Heart right ventricle (tissue), 16 donors: ENCODE measurements around the gene MST1R. TPM values are rescaled to one million over a fixed set of nuclear protein-coding genes. Genes with fewer than 3 reads are reported as not detected.
A peak's percentile ranks its signal among the peaks of the same experiment; 100 is the strongest.

Source experiments
- ATAC-seq, 8 donors: fragments of 200-7000 bp; cut with Tn5 transposase; one replicate each; pipeline ENCODE4 v1.9.1; 2020; ENCODE audit warnings: mild to moderate bottlenecking in 8 of 8, moderate library complexity in 8 of 8, moderate number of reproducible peaks in 1 of 8
- DNase-seq, 2 donors: peaks; one replicate each; pipeline ENCODE4 v3.0.0-alpha.2; 2020
- H3K27ac ChIP-seq, 10 donors: fragments of 200-600 bp; sonication (generic) in 2 of 10; one replicate each; pipeline versions ENCODE4 v1.5.0 to v1.8.0; 2020 to 2022; ENCODE audit warnings: mild to moderate bottlenecking in 3 of 10
- H3K27me3 ChIP-seq, 7 donors: fragments of 200-600 bp; one replicate each; pipeline ENCODE4 v1.8.0; 2021 to 2022; ENCODE audit warnings: mild to moderate bottlenecking in 2 of 7
- H3K36me3 ChIP-seq, 9 donors: fragments of 200-600 bp; sonication (generic) in 1 of 9; one replicate each; pipeline versions ENCODE4 v1.5.0 to v1.8.0; 2020 to 2022; ENCODE audit warnings: mild to moderate bottlenecking in 2 of 9
- H3K4me1 ChIP-seq, 9 donors: fragments of 200-600 bp; sonication (generic) in 1 of 9; one replicate each; pipeline versions ENCODE4 v1.5.0 to v1.8.0; 2020 to 2022; ENCODE audit warnings: mild to moderate bottlenecking in 4 of 9
- H3K4me3 ChIP-seq, 10 donors: fragments of 200-600 bp; sonication (generic) in 2 of 10; one replicate each; pipeline versions ENCODE4 v1.5.0 to v1.8.0; 2020 to 2022; ENCODE audit warnings: mild to moderate bottlenecking in 7 of 10, moderate library complexity in 2 of 10
- H3K9me3 ChIP-seq, 11 donors: fragments of 200-600 bp in 10 of 11; sonication (generic) in 2 of 11; one replicate each; pipeline versions ENCODE4 v1.5.0 to v1.8.0; 2013 to 2022; ENCODE audit warnings: mild to moderate bottlenecking in 2 of 11, control low read depth in 1 of 11, moderate library complexity in 1 of 11
- WGBS, 2 donors: extraction: QIAGEN DNeasy Blood & Tissue Kit; methylation state at CpG; one replicate each; pipeline ENCODE4 v1.1.7; 2013; ENCODE audit warnings: inconsistent platforms in 1 of 2; 5-methylcytosine and 5-hydroxymethylcytosine counted together
- intact Hi-C, 10 donors: fragments of 100-400 bp; cut with DNase I; formaldehyde crosslinking; loops; one replicate each; pipeline versions ENCODE4 v1.11.1 to v1.14.2; 2022
- polyA plus RNA-seq, 2 donors: library from polyadenylated mRNA; stranded (reverse); fragments of 200-250 nt; gene quantifications; one replicate each; pipeline ENCODE4 v1.2.3, GENCODE V29; 2013
- total RNA-seq, 10 donors: library from RNA; stranded (reverse); fragmentation: NEBNext Ultra II Directional in 3 of 10; extraction: Animal tissue kit (Norgen Biotek cat#: 25700) in 3 of 10; gene quantifications; one replicate each; pipeline versions ENCODE4 v1.2.1 to v1.2.4, GENCODE V29; 2021 to 2023
- TF ChIP-seq, protein P1 (sequence below), 9 donors: fragments of 200-600 bp; sonication (generic) in 2 of 9; IDR thresholded peaks; one replicate each; pipeline versions ENCODE4 v1.5.0 to v1.8.0; 2021 to 2022; ENCODE audit warnings: antibody characterized with exemption in 9 of 9, mild to moderate bottlenecking in 5 of 9, moderate library complexity in 1 of 9
- donor health status: Arrhythmogenic right ventricular cardiomyopathy.
- donor health status: ischemic (EF 13 %, LVEDD 7.1; RV severe dilation, severe dysfunction).
- donor health status: healthy with polysubstance abuse.
- donor health status: DM: no; HTN: yes; CAD: no.
- donor health status: DM: no; HTN: no; CAD: no.
- donor health status: ischemic (EF 25% LVEDD 6.9; RV normal size, moderate dysfunction).
- donor health status: ischemic (EF 25% LVEDD 5.7; RV mildly dilated, moderate dysfunction).
- donor health status: healthy.
- donor health status: DM: yes; HTN: yes; CAD: no.
- donor health status: Ischemic cardiomyopathy.
- donor health status: ischemic (EF 35%, LVEDD 5.7; RV mildly dilated, moderate dysfunction).
- donor health status: nonischemic (EF 11% LVEDD 7.7; RV severe dilation, severe dysfunction).
- donor health status: DM: yes; HTN: yes; CAD: no.
- donor health status: PGD.
- donor health status: ischemic (EF 29% LVEDD 5.4; RV normal size, mild dysfunction).
- donor health status: nonischemic (EF 23%, LVEDD 6.1; RV moderate dilation, normal function).

The MST1R gene
- total and polyA plus RNA-seq, 12 donors, result 0.53 to 7.1 (median 1.7) TPM

DNA sequence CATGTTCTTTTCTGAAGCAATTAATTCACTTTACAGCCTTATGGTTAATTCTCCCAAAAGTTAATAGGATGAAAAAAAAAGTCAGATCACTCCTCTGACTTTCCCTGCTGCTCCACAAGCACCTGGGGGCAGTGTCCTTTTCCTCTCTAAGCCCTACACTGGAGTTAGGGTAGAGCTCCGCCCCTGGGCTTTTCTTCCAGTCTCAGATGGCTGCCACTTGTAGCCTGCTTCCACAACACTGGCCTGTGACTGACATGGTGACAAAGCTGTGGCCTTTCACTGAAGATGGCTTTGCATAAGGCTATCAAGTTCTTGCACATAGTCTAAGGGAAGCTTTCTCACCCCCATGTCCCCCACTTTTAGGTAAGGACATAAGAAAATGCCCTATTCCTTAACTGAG lies 27.2 kb upstream of the MST1R start:
- no peaks in the 10 kb centered on the region for H3K9me3 ChIP-seq
- H3K4me1 ChIP-seq, result peaks cover 0 to 35% (median 21%) of the 10 kb centered on the region in 9 donors
- TF ChIP-seq, protein P1, sequence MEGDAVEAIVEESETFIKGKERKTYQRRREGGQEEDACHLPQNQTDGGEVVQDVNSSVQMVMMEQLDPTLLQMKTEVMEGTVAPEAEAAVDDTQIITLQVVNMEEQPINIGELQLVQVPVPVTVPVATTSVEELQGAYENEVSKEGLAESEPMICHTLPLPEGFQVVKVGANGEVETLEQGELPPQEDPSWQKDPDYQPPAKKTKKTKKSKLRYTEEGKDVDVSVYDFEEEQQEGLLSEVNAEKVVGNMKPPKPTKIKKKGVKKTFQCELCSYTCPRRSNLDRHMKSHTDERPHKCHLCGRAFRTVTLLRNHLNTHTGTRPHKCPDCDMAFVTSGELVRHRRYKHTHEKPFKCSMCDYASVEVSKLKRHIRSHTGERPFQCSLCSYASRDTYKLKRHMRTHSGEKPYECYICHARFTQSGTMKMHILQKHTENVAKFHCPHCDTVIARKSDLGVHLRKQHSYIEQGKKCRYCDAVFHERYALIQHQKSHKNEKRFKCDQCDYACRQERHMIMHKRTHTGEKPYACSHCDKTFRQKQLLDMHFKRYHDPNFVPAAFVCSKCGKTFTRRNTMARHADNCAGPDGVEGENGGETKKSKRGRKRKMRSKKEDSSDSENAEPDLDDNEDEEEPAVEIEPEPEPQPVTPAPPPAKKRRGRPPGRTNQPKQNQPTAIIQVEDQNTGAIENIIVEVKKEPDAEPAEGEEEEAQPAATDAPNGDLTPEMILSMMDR (IDR thresholded peaks at IDR 0.05), result no peak
- peak overlapping the region in 9 of 10 donors; percentile 76 to 95 (median 90) for H3K27ac ChIP-seq
- no peak overlapping the region for H3K4me3 ChIP-seq
- DNase-seq (no peak), ATAC-seq (no peak)
- H3K36me3 ChIP-seq, result no peaks in the 10 kb centered on the region
- intact Hi-C loops, result no loop called here
- no peaks in the 10 kb centered on the region for H3K27me3 ChIP-seq
- WGBS, 2 donors, result 86 to 93% methylated on average over 1 of the region's 1 CpG

DNA sequence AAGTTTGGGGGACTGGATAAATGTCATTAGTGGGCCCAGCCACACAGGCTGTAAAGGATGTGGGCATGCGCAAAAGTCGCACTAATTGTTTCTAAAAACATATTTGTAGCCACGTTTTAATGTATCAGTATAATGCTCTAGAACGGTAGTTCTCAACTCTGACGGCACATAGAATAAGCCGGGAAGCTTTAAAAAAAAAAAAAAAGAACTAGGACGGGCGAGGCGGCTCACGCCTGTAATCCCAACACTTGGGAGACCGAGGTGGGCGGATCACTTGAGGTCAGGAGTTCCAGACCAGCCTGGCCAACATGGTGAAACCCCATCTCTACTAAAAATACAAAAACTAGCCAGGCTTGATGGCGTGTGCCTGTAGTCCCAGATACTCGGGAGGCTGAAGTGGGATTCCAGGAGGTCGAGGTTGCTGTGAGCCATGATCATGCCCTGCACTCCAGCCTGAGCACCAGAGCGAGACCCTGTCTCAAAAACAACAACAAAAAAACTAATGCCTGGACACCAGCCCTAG lies 26.6 kb upstream of the MST1R start:
- Histone ChIP-seq H3K4me1 (peaks cover 0 to 35% (median 21%) of the 10 kb centered on the region in 9 donors), H3K27me3 (no peaks in the 10 kb centered on the region), H3K27ac (peak overlapping the region; percentile 76 to 95 (median 90)), H3K9me3 (no peaks in the 10 kb centered on the region), H3K36me3 (no peaks in the 10 kb centered on the region), H3K4me3 (peak overlapping the region; percentile 34 to 96 (median 78))
- peak in 3 of 8 donors; percentile 0 to 12 (median 2) for ATAC-seq
- intact Hi-C loops, result no loop called here
- WGBS, 2 donors, result 40 to 46% methylated on average over 16 of the region's 16 CpGs
- TF ChIP-seq, protein P1 (IDR thresholded peaks at IDR 0.05), result no peak
- DNase-seq, result no peak

DNA sequence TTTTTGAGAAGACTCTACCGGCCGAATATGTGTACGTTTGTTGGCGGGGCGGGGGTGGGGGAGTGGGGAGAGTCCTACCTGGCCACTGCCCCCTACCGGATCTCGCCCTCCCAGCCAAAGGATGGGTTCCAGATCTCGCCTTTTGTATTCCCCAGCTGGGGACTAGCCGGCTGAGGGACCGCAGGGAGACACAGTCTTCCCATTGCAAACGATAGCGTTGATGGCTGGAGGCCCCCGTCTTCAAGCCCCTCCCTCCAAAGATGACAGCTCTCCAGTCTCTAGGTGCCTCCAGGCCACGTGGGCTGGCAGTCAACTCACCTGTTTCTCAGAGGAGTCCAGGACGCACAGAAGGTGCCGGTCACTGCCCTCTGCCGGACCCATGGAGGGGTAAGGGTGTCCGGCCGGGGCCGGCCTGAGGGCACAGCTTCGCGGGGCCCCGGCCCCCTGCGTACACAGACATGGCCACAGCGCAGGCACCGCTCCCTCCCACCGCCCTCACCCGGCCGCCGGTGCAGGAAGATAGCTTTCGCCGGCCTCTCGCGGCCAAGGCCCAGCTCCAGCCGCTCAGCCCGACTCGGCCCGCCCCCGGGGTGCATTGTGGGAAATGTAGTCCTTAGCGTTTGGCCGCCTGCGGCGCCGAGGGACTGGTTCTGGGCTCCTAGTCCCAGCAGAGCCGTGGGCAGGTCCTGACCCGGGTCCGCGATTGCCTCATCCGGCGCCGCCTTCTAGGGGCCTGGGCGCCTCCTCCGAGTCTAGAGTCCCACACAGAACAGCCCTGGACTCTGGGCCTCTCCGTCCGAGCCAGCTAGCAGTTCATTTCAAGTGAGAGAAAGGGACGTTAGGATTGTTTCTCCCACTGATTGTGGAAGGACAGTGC lies 25.9 kb upstream of the MST1R start, which contains the start of gene MON1A:
Gene MON1A (minus strand): TSS at position 521 of the 877 bp plus-strand sequence. CDS start 16,465 bp downstream, outside the sequence.
- DNase-seq (peak; percentile 97 to 98), ATAC-seq (peak; percentile 98 to 100 (median 99))
- Histone ChIP-seq H3K27me3 (no peaks in the 10 kb centered on the region), H3K4me1 (peaks cover 0 to 35% (median 21%) of the 10 kb centered on the region in 9 donors), H3K36me3 (peaks cover 0 to 6% (median 0%) of the 10 kb centered on the region in 9 donors), H3K9me3 (no peaks in the 10 kb centered on the region), H3K4me3 (peak within 1 kb of the TSS; percentile 34 to 96 (median 78)), H3K27ac (peak within 1 kb of the TSS; percentile 76 to 95 (median 90))
- TF ChIP-seq, protein P1 (IDR thresholded peaks at IDR 0.05), result peak in 7 of 9 donors; percentile 17 to 57 (median 37)
- 0% methylated on average over 55 to 56 of the region's 56 CpGs for WGBS, 2 donors
- intact Hi-C loops, result loop anchor here in 1 of 10 donors (5.0 kb wide), 1 partner anchor 142 kb away; the partner anchor contains the start of gene IP6K1

DNA sequence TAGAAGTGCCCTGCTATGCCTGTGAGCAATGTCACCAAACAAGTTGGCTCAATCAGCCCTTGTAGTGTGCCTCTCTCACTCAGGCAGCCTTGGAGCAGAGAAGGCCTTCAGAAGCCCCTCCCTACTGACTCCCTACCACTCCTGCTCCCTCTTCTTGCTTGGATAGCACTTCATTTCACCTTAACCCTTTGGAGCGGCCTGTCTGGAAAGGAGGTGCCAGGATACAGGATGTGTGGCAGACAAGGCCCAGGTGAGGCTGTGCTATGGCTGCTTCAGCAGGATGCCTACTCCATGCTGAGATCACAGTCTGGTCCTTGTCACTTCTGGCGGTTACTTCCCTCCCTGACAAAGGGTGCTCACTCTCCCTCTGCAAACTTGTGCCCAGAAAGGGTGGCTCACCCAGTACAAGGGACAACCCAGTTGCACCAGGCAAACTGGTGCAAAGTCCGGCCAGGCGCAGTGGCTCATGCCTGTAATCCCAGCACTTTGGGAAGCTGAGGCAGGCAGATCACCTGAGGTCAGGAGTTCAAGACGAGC lies 24.9 kb upstream of the MST1R start:
- Histone ChIP-seq H3K36me3 (peaks cover 0 to 16% (median 0%) of the 10 kb centered on the region in 9 donors), H3K4me1 (peaks cover 0 to 35% (median 21%) of the 10 kb centered on the region in 9 donors), H3K27me3 (no peaks in the 10 kb centered on the region), H3K27ac (peak overlapping the region in 2 of 10 donors; percentile 91 to 95), H3K9me3 (no peaks in the 10 kb centered on the region), H3K4me3 (peak overlapping the region in 8 of 10 donors; percentile 62 to 96 (median 78))
- 86 to 87% methylated on average over 5 of the region's 5 CpGs for WGBS, 2 donors
- TF ChIP-seq, protein P1 (IDR thresholded peaks at IDR 0.05), result no peak
- ATAC-seq (no peak), DNase-seq (no peak)
- intact Hi-C loops, result loop anchor here in 1 of 10 donors (5.0 kb wide), 1 partner anchor 141 kb away; the partner anchor contains the start of gene IP6K1
